CD14-positive monocyte (primary cell): ENCODE data around the gene AP4B1. TPM values are rescaled to one million over a fixed set of nuclear protein-coding genes. Genes with fewer than 3 reads are reported as not detected.
A peak's percentile ranks its signal among the peaks of the same experiment; 100 is the strongest.

ENCODE experiments used
- DNase-seq, 3 donors: peaks; one replicate each; pipeline ENCODE4 v3.0.0-alpha.2; 2011 to 2022
- H2AFZ ChIP-seq: 2 replicates; pipeline ENCODE4 v1.6.0; 2012; ENCODE audit warnings: mild to moderate bottlenecking, low read depth, low read length, inconsistent platforms; ENCODE audit not compliant: insufficient read depth, poor library complexity, severe bottlenecking
- H3K27ac ChIP-seq, 2 donors: 1 replicate in 1 of 2; 2 replicates in 1 of 2; pipeline ENCODE4 v1.5.1; 2012 to 2013; ENCODE audit warnings: low read length in 2 of 2, control low read depth in 1 of 2, inconsistent platforms in 1 of 2, low read depth in 1 of 2, mild to moderate bottlenecking in 1 of 2
- H3K27me3 ChIP-seq, 2 donors: one replicate each; pipeline versions ENCODE4 v1.6.0 to v1.6.1; 2011 to 2013; ENCODE audit warnings: low read length in 2 of 2; ENCODE audit not compliant: control insufficient read depth in 2 of 2, insufficient read depth in 2 of 2
- H3K36me3 ChIP-seq, 2 donors: replicated peaks in 1 of 2; 1 replicate in 1 of 2; 2 replicates in 1 of 2; pipeline versions ENCODE4 v1.5.1 to v1.6.1; 2012 to 2013; ENCODE audit warnings: low read length in 2 of 2, control low read depth in 1 of 2, inconsistent platforms in 1 of 2, mild to moderate bottlenecking in 1 of 2; ENCODE audit not compliant: insufficient read depth in 2 of 2, control insufficient read depth in 1 of 2
- H3K4me1 ChIP-seq, 2 donors: 1 replicate in 1 of 2; 2 replicates in 1 of 2; pipeline versions ENCODE4 v1.5.1 to v1.6.1; 2012 to 2013; ENCODE audit warnings: low read length in 2 of 2, control low read depth in 1 of 2, inconsistent platforms in 1 of 2, mild to moderate bottlenecking in 1 of 2, moderate library complexity in 1 of 2; ENCODE audit not compliant: insufficient read depth in 2 of 2, control insufficient read depth in 1 of 2
- H3K4me2 ChIP-seq: replicated peaks from 2 replicates; pipeline ENCODE3; 2012; ENCODE audit warnings: low read length, moderate library complexity, mild to moderate bottlenecking; ENCODE audit not compliant: poor library complexity, severe bottlenecking; ENCODE audit errors: extremely low read depth
- H3K4me3 ChIP-seq, 3 experiments: fragments of 200-600 bp in 1 of 3; sonication (generic) in 1 of 3; replicated peaks in 1 of 3; 1 replicate in 2 of 3; 2 replicates in 1 of 3; pipeline ENCODE4 v1.5.1; 2011 to 2013; ENCODE audit warnings: low read length in 3 of 3, mild to moderate bottlenecking in 3 of 3, control low read depth in 2 of 3, low read depth in 2 of 3, inconsistent platforms in 1 of 3, moderate library complexity in 1 of 3
- H3K79me2 ChIP-seq: 2 replicates; pipeline ENCODE4 v1.6.0; 2012; ENCODE audit warnings: mild to moderate bottlenecking, control low read depth, inconsistent platforms, low read length, moderate library complexity; ENCODE audit not compliant: insufficient read depth
- H3K9ac ChIP-seq: 2 replicates; pipeline ENCODE4 v1.6.0; 2017; ENCODE audit warnings: low read length, mild to moderate bottlenecking; ENCODE audit not compliant: insufficient read depth, poor library complexity, severe bottlenecking
- H3K9me3 ChIP-seq, 2 donors: replicated peaks in 1 of 2; 1 replicate in 1 of 2; 2 replicates in 1 of 2; pipeline versions ENCODE4 v1.5.1 to v1.6.1; 2012 to 2013; ENCODE audit warnings: low read length in 2 of 2, control low read depth in 1 of 2; ENCODE audit not compliant: control insufficient read depth in 1 of 2, insufficient read depth in 1 of 2
- H4K20me1 ChIP-seq: 2 replicates; pipeline ENCODE4 v1.6.0; 2012; ENCODE audit warnings: mild to moderate bottlenecking, low read length, control low read depth, moderate library complexity; ENCODE audit not compliant: insufficient read depth
- H3K27ac Mint-ChIP-seq, 7 donors: one replicate each; pipeline ENCODE4 v1.8.0; 2020; ENCODE audit warnings: mild to moderate bottlenecking in 7 of 7, mixed read lengths in 7 of 7, moderate library complexity in 6 of 7, inconsistent platforms in 2 of 7
- H3K27me3 Mint-ChIP-seq, 3 donors: one replicate each; pipeline ENCODE4 v1.8.0; 2021 to 2022; ENCODE audit warnings: low read depth in 3 of 3, mild to moderate bottlenecking in 3 of 3, mixed read lengths in 3 of 3, moderate library complexity in 3 of 3, inconsistent platforms in 1 of 3
- H3K36me3 Mint-ChIP-seq, 2 donors: one replicate each; pipeline ENCODE4 v1.8.0; 2020; ENCODE audit warnings: mixed read lengths in 2 of 2, inconsistent platforms in 1 of 2, mild to moderate bottlenecking in 1 of 2
- H3K4me1 Mint-ChIP-seq: one replicate; pipeline ENCODE4 v1.8.0; 2020; ENCODE audit warnings: mild to moderate bottlenecking, mixed read lengths
- H3K4me3 Mint-ChIP-seq, 2 donors: one replicate each; pipeline ENCODE4 v1.8.0; 2020; ENCODE audit warnings: mild to moderate bottlenecking in 2 of 2, mixed read lengths in 2 of 2, moderate library complexity in 1 of 2
- H3K9me3 Mint-ChIP-seq, 7 donors: one replicate each; pipeline ENCODE4 v1.8.0; 2020 to 2022; ENCODE audit warnings: mixed read lengths in 7 of 7, mild to moderate bottlenecking in 6 of 7, moderate library complexity in 6 of 7, inconsistent platforms in 2 of 7
- WGBS: methylation state at CpG from one replicate; pipeline ENCODE4 v1.1.5; 2013; ENCODE audit warnings: missing lambda C conversion rate; ENCODE audit not compliant: insufficient coverage; 5-methylcytosine and 5-hydroxymethylcytosine counted together
- intact Hi-C, 2 donors: fragments of 100-400 bp; cut with micrococcal nuclease; formaldehyde crosslinking; loops; one replicate each; pipeline versions ENCODE4 v1.15.0 to v1.15.1; 2023
- polyA plus RNA-seq, 3 donors: library from polyadenylated mRNA; depleted of rRNA in 1 of 3; unstranded in 2 of 3; stranded (reverse) in 1 of 3; fragments of 300-500 nt in 2 of 3; fragments of >200 nt in 1 of 3; fragmentation: Illumina TruSeq in 2 of 3; gene quantifications; 1 replicate in 2 of 3; 2 replicates in 1 of 3; pipeline ENCODE4 v1.2.3, GENCODE V29; 2012 to 2021
- TF ChIP-seq, protein P1 (sequence below): fragments of 200-600 bp; IDR thresholded peaks from one replicate; pipeline ENCODE4 v1.8.0; 2022; ENCODE audit warnings: antibody characterized with exemption, mild to moderate bottlenecking

AP4B1 gene
- polyA plus RNA-seq, 3 donors, result 3.5 to 46.3 (median 6.1) TPM

GRCh38 chr1:113947388-113948107 is 42.9 kb upstream of the AP4B1 start:
- Histone ChIP-seq H3K9me3 (no peaks in the 10 kb centered on the region), H4K20me1 (peaks cover 88% of the 10 kb centered on the region), H3K4me1 (peaks cover 43 to 53% of the 10 kb centered on the region in 2 donors), H3K4me3 (no peak overlapping the region), H3K79me2 (peaks cover 100% of the 10 kb centered on the region), H2AFZ (no peak overlapping the region), H3K27ac (peak overlapping the region in 1 of 2 donors; percentile 69), H3K9ac (no peak overlapping the region), H3K27me3 (no peaks in the 10 kb centered on the region), H3K4me2 (peak overlapping the region; percentile 23), H3K36me3 (peaks cover 4 to 28% of the 10 kb centered on the region in 2 donors)
- peak overlapping the region; percentile 57 to 84 (median 77) for H3K27ac Mint-ChIP-seq
- TF ChIP-seq, protein P1, sequence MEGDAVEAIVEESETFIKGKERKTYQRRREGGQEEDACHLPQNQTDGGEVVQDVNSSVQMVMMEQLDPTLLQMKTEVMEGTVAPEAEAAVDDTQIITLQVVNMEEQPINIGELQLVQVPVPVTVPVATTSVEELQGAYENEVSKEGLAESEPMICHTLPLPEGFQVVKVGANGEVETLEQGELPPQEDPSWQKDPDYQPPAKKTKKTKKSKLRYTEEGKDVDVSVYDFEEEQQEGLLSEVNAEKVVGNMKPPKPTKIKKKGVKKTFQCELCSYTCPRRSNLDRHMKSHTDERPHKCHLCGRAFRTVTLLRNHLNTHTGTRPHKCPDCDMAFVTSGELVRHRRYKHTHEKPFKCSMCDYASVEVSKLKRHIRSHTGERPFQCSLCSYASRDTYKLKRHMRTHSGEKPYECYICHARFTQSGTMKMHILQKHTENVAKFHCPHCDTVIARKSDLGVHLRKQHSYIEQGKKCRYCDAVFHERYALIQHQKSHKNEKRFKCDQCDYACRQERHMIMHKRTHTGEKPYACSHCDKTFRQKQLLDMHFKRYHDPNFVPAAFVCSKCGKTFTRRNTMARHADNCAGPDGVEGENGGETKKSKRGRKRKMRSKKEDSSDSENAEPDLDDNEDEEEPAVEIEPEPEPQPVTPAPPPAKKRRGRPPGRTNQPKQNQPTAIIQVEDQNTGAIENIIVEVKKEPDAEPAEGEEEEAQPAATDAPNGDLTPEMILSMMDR, result no peak
- H3K4me1 Mint-ChIP-seq, result peaks cover 62% of the 10 kb centered on the region
- H3K36me3 Mint-ChIP-seq, result peaks cover 19 to 48% of the 10 kb centered on the region in 2 donors
- H3K27me3 Mint-ChIP-seq, result peaks cover 0 to 1% (median 0%) of the 10 kb centered on the region in 3 donors
- WGBS, result no CpG with 5 or more reads among the region's 3 CpGs
- no peaks in the 10 kb centered on the region for H3K9me3 Mint-ChIP-seq
- no peak for DNase-seq
- intact Hi-C loops, result loop anchor here in 1 of 2 donors (2.0 kb wide), 1 partner anchor 15 kb away; no protein-coding TSS in a partner anchor
- peak overlapping the region; percentile 7 to 54 for H3K4me3 Mint-ChIP-seq

- peaks cover 47 to 59% of the 10 kb centered on the region in 2 donors for H3K4me1 ChIP-seq
- TF ChIP-seq, protein P1, result no peak
- H3K79me2 ChIP-seq, result peaks cover 100% of the 10 kb centered on the region
- no peak for DNase-seq
- no peaks in the 10 kb centered on the region for H3K9me3 Mint-ChIP-seq
- intact Hi-C loops, result loop anchor here in 1 of 2 donors (2.0 kb wide), 1 partner anchor 14 kb away; no protein-coding TSS in a partner anchor
- H3K36me3 Mint-ChIP-seq, result peaks cover 22 to 52% of the 10 kb centered on the region in 2 donors
- peaks cover 0 to 1% (median 0%) of the 10 kb centered on the region in 3 donors for H3K27me3 Mint-ChIP-seq
- H3K27me3 ChIP-seq, result no peaks in the 10 kb centered on the region
- H3K27ac ChIP-seq, result peak overlapping the region in 1 of 2 donors; percentile 69
- peaks cover 62% of the 10 kb centered on the region for H3K4me1 Mint-ChIP-seq
- no peak overlapping the region for H2AFZ ChIP-seq
- peaks cover 88% of the 10 kb centered on the region for H4K20me1 ChIP-seq
- peaks cover 4 to 28% of the 10 kb centered on the region in 2 donors for H3K36me3 ChIP-seq
- H3K4me3 ChIP-seq, result no peak overlapping the region
- H3K4me3 Mint-ChIP-seq, result peak overlapping the region in 1 of 2 donors; percentile 35
- H3K27ac Mint-ChIP-seq, result peak overlapping the region in 5 of 7 donors; percentile 66 to 80 (median 77)
- H3K9me3 ChIP-seq, result no peaks in the 10 kb centered on the region
- no peak overlapping the region for H3K9ac ChIP-seq
- peak overlapping the region; percentile 23 for H3K4me2 ChIP-seq
- no CpG with 5 or more reads among the region's 3 CpGs for WGBS
Measured at GRCh38 chr1:113946678-113947387, 42.2 kb upstream of the AP4B1 start.
